Heart left ventricle (tissue), 13 donors: ENCODE data around the gene MT1H.

Experiments used
- CTCF ChIP-seq, 12 donors: fragments of 200-600 bp; sonication (generic) in 4 of 12; IDR thresholded peaks; one replicate each; pipeline versions ENCODE4 v1.5.0 to v1.8.0; 2018 to 2022; ENCODE audit warnings: antibody characterized with exemption in 12 of 12, mild to moderate bottlenecking in 5 of 12
- POLR2A ChIP-seq, 2 donors: fragments of 450-650 bp; IDR thresholded peaks; one replicate each; pipeline ENCODE4 v1.6.1; 2017; ENCODE audit warnings: antibody characterized with exemption in 2 of 2, mild to moderate bottlenecking in 2 of 2, moderate library complexity in 2 of 2
- donor health status: ischemic (EF 13 %, LVEDD 7.1; RV severe dilation, severe dysfunction).
- donor health status: DM: no; HTN: yes; CAD: no.
- donor health status: DM: no; HTN: no; CAD: no.
- donor health status: ischemic (EF 25% LVEDD 6.9; RV normal size, moderate dysfunction).
- donor health status: ischemic (EF 25% LVEDD 5.7; RV mildly dilated, moderate dysfunction).
- donor health status: ischemic (EF 35%, LVEDD 5.7; RV mildly dilated, moderate dysfunction).
- donor health status: nonischemic (EF 11% LVEDD 7.7; RV severe dilation, severe dysfunction).
- donor health status: DM: yes; HTN: yes; CAD: no.
- donor health status: PGD.
- donor health status: ischemic (EF 29% LVEDD 5.4; RV normal size, mild dysfunction).
- donor health status: nonischemic (EF 23%, LVEDD 6.1; RV moderate dilation, normal function).

- no peak for TF ChIP-seq CTCF (IDR thresholded peaks at IDR 0.05)
- no peak for TF ChIP-seq POLR2A (IDR thresholded peaks at IDR 0.05)
Observed at GRCh38 chr16:56652600-56652999, 17.0 kb upstream of the MT1H start.
